ENCODE data around the gene DOP1B. TPM values are rescaled to one million over a fixed set of nuclear protein-coding genes. Genes with fewer than 3 reads are reported as not detected.

Gene DOP1B
- 13.5 and 14.5 TPM in 2 replicates for total RNA-seq
- long read RNA-seq, partial matches to known transcripts, result 6 of 6 reads
- long read RNA-seq, other reads (novel, unspliced or antisense), result 0 of 6 reads

GRCh38 chr21:36156815-36157670 lies at the start of gene DOP1B:
DOP1B (plus strand) TSS chr21:36156824; CDS start chr21:36164734, 7,910 bp downstream.
- DNase-seq (ENCODE audit: low read depth, low spot score), result peak; percentile 39
- Mint-ChIP-seq H3K27ac (ENCODE audit: unreplicated experiment) (no peak within 1 kb of the TSS), H3K4me1 (peaks cover 10% of the 10 kb centered on the region)

GRCh38 chr21:36109868-36110267 lies 46.8 kb upstream of the DOP1B start:
- DNase-seq (ENCODE audit: low read depth, low spot score), result no peak
- Mint-ChIP-seq H3K9me3 (peaks cover 3% of the 10 kb centered on the region), H3K36me3 (ENCODE audit: low read depth) (no peaks in the 10 kb centered on the region), H3K27ac (ENCODE audit: unreplicated experiment) (no peak overlapping the region), H3K4me3 (no peak overlapping the region), H3K4me1 (peaks cover 10% of the 10 kb centered on the region), H3K27me3 (ENCODE audit: low read depth) (peaks cover 42% of the 10 kb centered on the region)
- no peak for TF ChIP-seq CTCF (conservative IDR thresholded peaks at IDR 0.05)

More at GRCh38 chr21:36156815-36157670, at the start of gene DOP1B:
- no peak for TF ChIP-seq CTCF (conservative IDR thresholded peaks at IDR 0.05)
- Mint-ChIP-seq H3K9me3 (no peaks in the 10 kb centered on the region), H3K36me3 (ENCODE audit: low read depth) (peaks cover 2% of the 10 kb centered on the region), H3K4me3 (peak within 1 kb of the TSS; percentile 96), H3K27me3 (ENCODE audit: low read depth) (peaks cover 42% of the 10 kb centered on the region)

GRCh38 chr21:36111238-36111637 lies 45.4 kb upstream of the DOP1B start:
- H3K9me3 Mint-ChIP-seq, result peaks cover 3% of the 10 kb centered on the region
- no peak for TF ChIP-seq CTCF (conservative IDR thresholded peaks at IDR 0.05)
- peaks cover 28% of the 10 kb centered on the region for H3K27me3 Mint-ChIP-seq (ENCODE audit: low read depth)
- H3K27ac Mint-ChIP-seq (ENCODE audit: unreplicated experiment), result no peak overlapping the region
- H3K4me1 Mint-ChIP-seq, result peaks cover 10% of the 10 kb centered on the region
- no peaks in the 10 kb centered on the region for H3K36me3 Mint-ChIP-seq (ENCODE audit: low read depth)
- H3K4me3 Mint-ChIP-seq, result no peak overlapping the region
- DNase-seq (ENCODE audit: low read depth, low spot score), result no peak

- Mint-ChIP-seq H3K4me3 (no peak overlapping the region), H3K36me3 (ENCODE audit: low read depth) (no peaks in the 10 kb centered on the region), H3K9me3 (no peaks in the 10 kb centered on the region), H3K4me1 (peaks cover 10% of the 10 kb centered on the region), H3K27me3 (ENCODE audit: low read depth) (peaks cover 6% of the 10 kb centered on the region), H3K27ac (ENCODE audit: unreplicated experiment) (no peak overlapping the region)
- no peak for TF ChIP-seq CTCF (conservative IDR thresholded peaks at IDR 0.05)
- no peak for DNase-seq (ENCODE audit: low read depth, low spot score)
Observed at GRCh38 chr21:36113647-36114428, 42.8 kb upstream of the DOP1B start.

GRCh38 chr21:36115138-36115730 lies 41.4 kb upstream of the DOP1B start:
- no peak for TF ChIP-seq CTCF (conservative IDR thresholded peaks at IDR 0.05)
- Mint-ChIP-seq H3K4me1 (peaks cover 10% of the 10 kb centered on the region), H3K36me3 (ENCODE audit: low read depth) (no peaks in the 10 kb centered on the region), H3K27ac (ENCODE audit: unreplicated experiment) (no peak overlapping the region), H3K4me3 (no peak overlapping the region), H3K9me3 (no peaks in the 10 kb centered on the region), H3K27me3 (ENCODE audit: low read depth) (no peaks in the 10 kb centered on the region)
- no peak for DNase-seq (ENCODE audit: low read depth, low spot score)

Data from neural crest cell (in vitro differentiated cells).